RWPE2 (cell line): ENCODE measurements around the gene CD79B.
"Not testable (repeated sequence)": the region's sequence is repeated elsewhere in the genome, so short reads cannot be mapped to it uniquely, and the experiment has no call there.

Experiments used
- ATAC-seq: fragments of 200-7000 bp; cut with Tn5 transposase; 3 replicates; pipeline ENCODE4 v1.9.1; 2021; ENCODE audit warnings: low read depth
- DNase-seq: peaks from one replicate; pipeline ENCODE4 v3.0.0-alpha.2; 2020; ENCODE audit warnings: low spot score
- H3K27ac ChIP-seq: fragments of 450-650 bp; 2 replicates; pipeline ENCODE4 v1.5.1; 2017; ENCODE audit warnings: mild to moderate bottlenecking; ENCODE audit not compliant: poor library complexity, severe bottlenecking
- H3K27me3 ChIP-seq: fragments of 250-450 bp; sonication (Bioruptor Pico); 2 replicates; pipeline ENCODE4 v1.5.1; 2021; ENCODE audit warnings: mild to moderate bottlenecking, moderate library complexity; ENCODE audit not compliant: insufficient read depth, poor library complexity, severe bottlenecking
- H3K36me3 ChIP-seq: fragments of 250-450 bp; sonication (Bioruptor Pico); 2 replicates; pipeline ENCODE4 v1.5.1; 2020; ENCODE audit warnings: low read depth, mild to moderate bottlenecking, moderate library complexity
- H3K4me1 ChIP-seq: fragments of 250-450 bp; sonication (Bioruptor Pico); 2 replicates; pipeline ENCODE4 v1.5.1; 2021; ENCODE audit warnings: mild to moderate bottlenecking, moderate library complexity; ENCODE audit not compliant: insufficient read depth, poor library complexity, severe bottlenecking
- H3K4me3 ChIP-seq: fragments of 250-450 bp; sonication (Bioruptor Pico); 2 replicates; pipeline ENCODE4 v1.5.1; 2021; ENCODE audit warnings: mild to moderate bottlenecking, moderate library complexity; ENCODE audit not compliant: severe bottlenecking
- H3K9me3 ChIP-seq: fragments of 250-450 bp; sonication (Bioruptor Pico); 2 replicates; pipeline ENCODE4 v1.5.1; 2021; ENCODE audit warnings: mild to moderate bottlenecking, moderate library complexity; ENCODE audit not compliant: severe bottlenecking
- CTCF ChIP-seq: fragments of 450-650 bp; IDR thresholded peaks from one replicate; pipeline ENCODE4 v1.5.1; 2017; ENCODE audit warnings: mild to moderate bottlenecking, moderate library complexity; ENCODE audit not compliant: poor library complexity, severe bottlenecking

Gene CD79B

GRCh38 chr17:63911657-63912100 is 20.5 kb downstream of the CD79B start:
- Histone ChIP-seq H3K27ac (no peak overlapping the region), H3K4me3 (no peak overlapping the region), H3K36me3 (no peaks in the 10 kb centered on the region), H3K4me1 (no peaks in the 10 kb centered on the region), H3K27me3 (peaks cover 9% of the 10 kb centered on the region), H3K9me3 (no peaks in the 10 kb centered on the region)
- ATAC-seq = peak; percentile 74
- TF ChIP-seq CTCF = peak; percentile 76
- no peak for DNase-seq

GRCh38 chr17:63911041-63911635 is 21.0 kb downstream of the CD79B start, which contains the start of gene CSHL1:
CSHL1 (minus strand) TSS chr17:63911258; CDS start chr17:63911196, 62 bp downstream.
- no peaks in the 10 kb centered on the region for H3K36me3 ChIP-seq
- TF ChIP-seq CTCF = no peak
- H3K27me3 ChIP-seq = peaks cover 7% of the 10 kb centered on the region
- DNase-seq (no peak), ATAC-seq (no peak)
- no peaks in the 10 kb centered on the region for H3K9me3 ChIP-seq
- no peak within 1 kb of the TSS for H3K27ac ChIP-seq
- H3K4me1 ChIP-seq = no peaks in the 10 kb centered on the region
- H3K4me3 ChIP-seq = no peak within 1 kb of the TSS

- Histone ChIP-seq H3K9me3 (no peaks in the 10 kb centered on the region), H3K36me3 (no peaks in the 10 kb centered on the region), H3K4me3 (no peak overlapping the region), H3K27ac (no peak overlapping the region), H3K27me3 (peaks cover 7% of the 10 kb centered on the region), H3K4me1 (no peaks in the 10 kb centered on the region)
- no peak for TF ChIP-seq CTCF
- DNase-seq (no peak), ATAC-seq (no peak)
Observed at GRCh38 chr17:63910096-63910495, 22.0 kb downstream of the CD79B start.

GRCh38 chr17:63909586-63909985 is 22.5 kb downstream of the CD79B start:
- not testable (repeated sequence) for H3K27ac ChIP-seq, DNase-seq, H3K9me3 ChIP-seq, H3K36me3 ChIP-seq, H3K4me3 ChIP-seq, H3K27me3 ChIP-seq, H3K4me1 ChIP-seq, ATAC-seq

GRCh38 chr17:63907161-63907778 is 24.9 kb downstream of the CD79B start:
- DNase-seq (peak; percentile 28), ATAC-seq (peak; percentile 57; the same call in 2 of the 3 replicates)
- H3K27ac ChIP-seq, H3K4me3 ChIP-seq, H3K36me3 ChIP-seq, H3K27me3 ChIP-seq, H3K9me3 ChIP-seq, H3K4me1 ChIP-seq: not testable (repeated sequence)
- peak; percentile 20 for TF ChIP-seq CTCF

- not testable (repeated sequence) for H3K27me3 ChIP-seq, H3K4me3 ChIP-seq, H3K36me3 ChIP-seq, ATAC-seq, H3K9me3 ChIP-seq, H3K27ac ChIP-seq, H3K4me1 ChIP-seq
- DNase-seq = peak; percentile 11
Observed at GRCh38 chr17:63904796-63905195, 27.3 kb downstream of the CD79B start.
